WI38 (cell line): ENCODE data around the gene TUBE1.

Source experiments
- H3K4me3 ChIP-seq: 2 replicates; pipeline ENCODE4 v1.5.1; 2011; ENCODE audit warnings: low read depth, mild to moderate bottlenecking, control low read depth, low read length
- CTCF ChIP-seq: IDR thresholded peaks from 2 replicates; pipeline ENCODE4 v1.5.1; 2012; ENCODE audit warnings: low read depth, mild to moderate bottlenecking, control low read depth, low read length

The TUBE1 gene, protein sequence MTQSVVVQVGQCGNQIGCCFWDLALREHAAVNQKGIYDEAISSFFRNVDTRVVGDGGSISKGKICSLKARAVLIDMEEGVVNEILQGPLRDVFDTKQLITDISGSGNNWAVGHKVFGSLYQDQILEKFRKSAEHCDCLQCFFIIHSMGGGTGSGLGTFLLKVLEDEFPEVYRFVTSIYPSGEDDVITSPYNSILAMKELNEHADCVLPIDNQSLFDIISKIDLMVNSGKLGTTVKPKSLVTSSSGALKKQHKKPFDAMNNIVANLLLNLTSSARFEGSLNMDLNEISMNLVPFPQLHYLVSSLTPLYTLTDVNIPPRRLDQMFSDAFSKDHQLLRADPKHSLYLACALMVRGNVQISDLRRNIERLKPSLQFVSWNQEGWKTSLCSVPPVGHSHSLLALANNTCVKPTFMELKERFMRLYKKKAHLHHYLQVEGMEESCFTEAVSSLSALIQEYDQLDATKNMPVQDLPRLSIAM

DNA sequence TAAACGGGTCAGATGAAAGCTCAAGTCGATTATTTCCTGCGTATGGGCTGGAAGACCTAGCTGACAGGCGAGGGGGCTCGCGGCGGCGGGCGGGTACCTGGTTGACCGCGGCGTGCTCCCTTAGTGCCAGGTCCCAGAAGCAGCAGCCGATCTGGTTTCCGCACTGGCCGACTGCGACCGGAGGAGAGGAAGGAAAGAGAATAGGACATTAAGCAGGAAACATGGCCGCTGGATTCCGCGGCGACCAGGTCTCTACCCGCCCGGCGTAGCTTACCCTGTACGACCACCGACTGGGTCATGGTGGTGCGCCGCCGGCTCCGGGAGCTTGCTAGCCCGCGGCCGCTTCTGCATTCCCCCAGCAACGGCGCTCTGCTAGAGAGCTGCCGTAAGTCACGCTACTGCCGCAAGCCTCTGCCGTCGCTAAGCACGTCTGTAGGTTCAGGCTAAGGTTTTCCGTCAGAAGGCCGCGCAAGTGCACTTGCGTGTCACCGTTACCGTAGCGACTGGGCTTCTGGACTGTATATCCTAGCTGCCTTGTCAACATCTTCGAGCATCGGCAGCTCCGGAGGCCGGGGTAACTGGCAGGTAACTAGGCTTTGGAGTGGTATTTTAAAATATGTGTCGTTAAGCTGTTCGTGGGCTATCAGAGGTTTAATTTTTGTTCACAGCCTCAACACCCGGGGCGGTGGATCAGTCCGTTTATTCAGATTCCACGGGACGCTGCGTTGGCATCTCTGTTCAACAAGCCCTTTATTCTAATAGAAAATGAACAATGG lies at the start of gene TUBE1, which contains the start of gene FAM229B:
Gene TUBE1, minus strand, starts transcription at position 347 of the 776 bp plus-strand sequence. Its CDS starts 48 bp downstream, at position 299.
Gene FAM229B, plus strand, starts transcription at position 456 of the 776 bp plus-strand sequence. CDS start 11,693 bp downstream, outside the sequence.
- TF ChIP-seq CTCF, result no peak
- peak within 1 kb of the TSS; percentile 77 for H3K4me3 ChIP-seq

DNA sequence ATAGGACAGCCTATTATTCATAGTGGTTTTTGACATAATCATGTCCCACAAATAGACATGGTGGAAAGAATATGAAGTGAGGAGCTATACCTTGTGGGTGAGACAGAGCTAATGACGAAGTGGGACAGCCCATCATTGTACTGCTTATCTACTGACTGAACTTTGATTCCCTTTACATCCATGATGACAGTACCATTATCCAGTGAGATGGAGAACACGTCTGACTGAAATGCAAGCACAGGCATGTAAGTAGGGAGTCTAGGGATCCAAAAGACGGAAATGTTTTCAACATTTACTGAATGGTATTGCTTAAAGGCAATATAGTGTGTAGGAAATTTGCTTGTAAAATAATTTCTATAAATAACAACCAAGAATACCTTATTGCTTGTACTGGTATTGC lies 43.6 kb upstream of the TUBE1 start:
- TF ChIP-seq CTCF, result no peak
- H3K4me3 ChIP-seq, result no peak overlapping the region

DNA sequence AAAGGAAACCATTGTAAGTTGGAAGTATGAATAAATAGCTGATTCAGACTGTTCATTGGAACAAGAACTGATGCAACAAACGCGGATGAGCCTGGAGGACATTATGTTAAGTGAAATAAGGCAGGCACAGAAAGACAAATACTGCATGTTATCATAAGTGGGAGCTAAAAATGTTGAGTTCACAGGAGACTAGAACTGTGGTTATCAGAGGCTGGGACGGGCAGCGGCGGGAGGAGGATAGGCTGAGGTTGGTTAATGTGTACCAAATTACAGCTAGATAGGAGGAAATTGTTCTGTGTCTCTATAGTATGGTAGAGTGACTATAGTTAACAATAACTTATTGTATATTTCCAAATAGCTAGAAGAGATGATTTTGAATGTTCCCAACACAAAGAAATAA lies 40.9 kb upstream of the TUBE1 start:
- H3K4me3 ChIP-seq, result no peak overlapping the region
- TF ChIP-seq CTCF, result no peak

DNA sequence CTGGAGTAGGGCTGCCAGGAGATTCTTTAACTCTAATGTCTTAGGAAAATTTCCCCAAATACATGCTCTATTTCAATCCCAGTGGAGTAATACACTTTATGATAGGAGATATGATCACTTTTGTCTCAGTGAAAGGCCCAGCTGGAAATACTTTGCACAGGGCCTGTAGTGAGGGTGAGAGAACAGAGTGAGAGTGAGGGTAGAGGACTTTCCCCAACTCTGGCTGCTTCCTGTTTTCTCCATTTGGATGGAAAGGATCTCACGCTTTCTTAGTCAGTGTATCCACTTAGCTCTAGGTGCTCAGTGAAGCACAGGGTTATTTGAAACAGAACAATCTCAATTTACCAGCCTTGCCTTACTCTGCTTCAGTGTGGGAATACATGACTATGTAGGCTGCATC lies 36.7 kb upstream of the TUBE1 start:
- H3K4me3 ChIP-seq, result no peak overlapping the region
- no peak for TF ChIP-seq CTCF

- TF ChIP-seq CTCF, result no peak
- H3K4me3 ChIP-seq, result no peak overlapping the region
These were observed 35.5 kb upstream of the TUBE1 start for GRCh38 chr6:112122756-112123155.

DNA sequence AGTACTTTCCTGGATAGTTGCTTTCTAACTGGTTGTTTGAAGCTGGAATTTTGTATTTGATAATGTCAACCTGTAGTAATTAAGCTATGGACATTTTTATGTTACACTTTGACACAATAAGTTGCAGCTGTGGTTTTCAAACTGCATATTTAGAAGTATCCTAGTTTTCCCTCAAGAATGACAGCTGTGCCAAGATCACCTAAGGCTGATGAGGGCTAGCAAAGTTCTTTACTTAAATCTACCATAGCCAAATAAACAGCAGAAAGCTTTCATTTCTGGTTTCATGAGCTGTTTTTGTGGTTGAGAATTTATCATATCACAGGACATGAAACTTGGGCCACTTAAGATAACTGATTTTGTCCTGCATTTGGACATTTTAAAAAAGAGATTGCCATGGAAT lies 30.8 kb upstream of the TUBE1 start:
- TF ChIP-seq CTCF, result no peak
- no peak overlapping the region for H3K4me3 ChIP-seq

DNA sequence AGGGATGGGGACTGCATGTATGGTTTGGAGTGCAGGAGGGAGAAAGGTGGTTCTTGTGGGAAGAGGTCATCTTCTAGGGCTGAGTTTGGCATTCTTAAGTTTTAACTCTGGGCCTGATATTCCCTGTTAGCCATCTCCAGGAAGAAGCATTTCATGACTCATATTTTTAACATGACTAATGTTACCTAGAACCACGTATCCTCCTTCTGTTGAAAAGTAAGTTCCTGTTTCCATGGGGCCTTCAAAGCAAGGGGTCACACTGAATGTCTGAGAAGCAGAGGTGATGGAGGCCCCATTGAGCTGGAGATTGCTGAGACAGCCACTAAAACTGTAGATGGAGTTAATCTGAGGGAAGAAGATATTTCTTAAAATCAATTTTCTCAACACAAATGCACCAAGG lies 30.3 kb upstream of the TUBE1 start:
- no peak for TF ChIP-seq CTCF
- no peak overlapping the region for H3K4me3 ChIP-seq
